G401.6 (cell line): ENCODE data around the gene VWF.
"Not testable (repeated sequence)": the region's sequence is repeated elsewhere in the genome, so short reads cannot be mapped to it uniquely, and the experiment has no call there.

ENCODE experiments used
- FAIRE-seq: peaks from 2 replicates; lab custom pipeline; 2012; peaks lifted over from hg19 to GRCh38; lab: Jason Lieb, UNC

The VWF gene

DNA sequence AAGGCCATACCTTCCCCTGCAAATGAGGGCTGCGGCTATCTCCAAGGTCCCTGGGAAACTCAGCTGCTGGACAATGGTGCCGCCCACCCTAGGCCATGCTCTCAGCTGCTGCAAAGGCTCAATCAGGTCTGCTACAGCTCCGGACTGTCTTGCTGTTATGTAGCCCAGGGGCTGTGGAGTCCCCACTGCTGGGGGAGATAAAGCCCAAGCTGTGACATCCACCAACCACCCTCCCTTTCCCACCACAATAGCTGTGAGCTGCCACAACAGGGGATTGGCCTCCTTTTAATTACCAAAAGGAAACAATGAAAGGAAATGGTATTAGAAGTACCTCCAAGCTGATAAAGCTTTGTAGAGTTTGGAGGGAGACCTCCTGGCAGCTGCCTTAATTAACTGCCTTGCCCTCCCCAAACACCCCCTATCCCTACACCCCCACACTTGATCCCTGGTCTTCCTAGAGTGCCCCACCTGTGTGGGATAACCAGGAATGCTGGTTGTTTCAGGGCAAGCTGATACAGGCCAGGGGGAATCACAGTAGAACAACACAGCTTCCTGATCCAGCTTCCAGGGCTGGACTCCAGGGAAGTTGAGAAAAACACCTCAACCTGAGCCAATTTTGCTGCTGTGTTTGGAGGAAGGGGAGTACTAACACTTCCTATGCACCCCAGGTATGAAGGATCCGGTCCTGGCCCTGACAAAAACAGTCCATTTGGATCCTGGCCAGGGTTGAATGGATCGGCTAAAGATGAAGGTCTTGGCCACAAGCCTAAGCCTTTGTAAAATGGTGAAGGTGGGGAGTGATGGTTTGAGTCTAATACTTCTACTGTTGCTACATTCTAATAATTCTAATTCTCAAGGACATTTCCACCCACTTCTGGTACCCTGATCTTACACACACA is at the start of gene VWF:
Gene VWF, minus strand, starts transcription at position 260 of the 899 bp plus-strand sequence. CDS start 1,474 bp downstream, outside the sequence.
- no peak for FAIRE-seq

GRCh38 chr12:6172862-6173261 is 48.4 kb upstream of the VWF start:
- FAIRE-seq: no peak

DNA sequence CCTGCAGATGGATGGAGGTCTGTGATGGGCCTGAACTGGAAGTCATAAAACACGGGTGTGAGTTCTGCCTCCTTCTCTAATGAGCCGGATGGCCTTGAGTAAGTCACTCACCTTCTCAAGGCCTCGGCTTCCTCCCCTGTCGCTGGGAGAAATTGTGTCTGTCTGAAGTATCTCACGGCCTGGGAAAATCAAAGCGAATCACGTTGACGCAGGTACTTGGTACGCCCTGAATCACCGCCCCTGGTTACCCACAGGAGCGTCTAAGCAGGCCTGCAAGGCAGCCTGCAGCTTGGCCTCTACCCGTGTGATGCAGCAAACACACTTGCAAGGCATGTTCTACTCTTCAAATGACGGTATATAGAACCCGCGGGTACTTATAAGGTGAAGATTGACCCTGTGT is 47.6 kb upstream of the VWF start:
- FAIRE-seq: no peak

- no peak for FAIRE-seq
These were observed 47.0 kb upstream of the VWF start for GRCh38 chr12:6171409-6172015.

GRCh38 chr12:6167327-6168280 is 43.1 kb upstream of the VWF start:
- no peak for FAIRE-seq

DNA sequence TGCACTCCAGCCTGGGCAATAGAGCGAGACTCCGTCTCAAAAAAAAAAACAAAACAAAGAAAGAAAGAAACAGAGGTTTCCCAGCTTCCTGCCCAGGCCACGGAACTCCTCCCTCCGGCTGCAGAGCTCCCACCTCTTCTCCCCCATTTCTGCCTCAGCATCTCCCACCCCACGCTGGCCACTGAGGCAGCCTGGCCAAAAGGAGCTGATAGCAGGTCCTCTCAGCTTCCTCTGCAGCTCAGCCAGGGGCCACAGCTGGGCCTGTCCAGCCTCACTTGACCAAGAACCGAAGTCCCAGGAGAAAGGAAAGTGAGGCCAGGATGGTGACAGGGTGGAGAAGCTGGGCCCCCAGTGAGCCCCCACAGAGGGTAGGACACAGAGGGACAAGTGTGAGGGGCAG is 42.3 kb upstream of the VWF start:
- no peak for FAIRE-seq

GRCh38 chr12:6165395-6165794 is 40.9 kb upstream of the VWF start:
- FAIRE-seq: no peak

DNA sequence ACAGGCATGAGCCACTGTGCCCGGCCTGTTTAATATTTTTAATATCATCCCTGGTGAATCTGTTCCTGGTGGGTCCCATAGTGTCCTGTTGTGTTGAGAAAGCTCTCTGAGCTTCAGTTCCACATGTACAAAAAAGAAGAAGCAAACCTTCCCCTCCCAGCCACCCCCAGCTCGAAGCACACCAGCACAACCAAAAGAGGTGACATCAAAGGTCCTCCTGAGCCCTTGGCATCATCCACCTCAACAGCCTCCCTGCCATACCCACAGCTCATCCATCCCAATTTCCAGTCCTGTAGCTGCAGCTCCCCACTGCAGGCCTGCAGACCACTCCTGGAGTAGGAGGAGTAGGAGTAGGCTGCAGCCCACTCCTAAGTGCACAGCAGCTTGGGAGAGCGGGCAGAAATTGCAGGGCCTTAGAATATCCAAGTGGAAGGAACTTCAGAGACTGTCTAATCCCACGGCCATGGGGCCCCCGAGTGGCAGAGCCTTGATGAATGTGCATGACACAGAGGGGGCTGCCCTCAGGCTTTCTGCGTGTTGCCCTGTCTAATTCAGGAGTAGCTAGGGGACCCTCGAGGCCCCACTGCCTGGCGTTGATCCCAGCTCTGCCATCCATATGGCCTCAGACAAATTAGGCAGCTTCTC is 39.1 kb upstream of the VWF start:
- no peak for FAIRE-seq

GRCh38 chr12:6161124-6161882 is 36.8 kb upstream of the VWF start:
- no peak for FAIRE-seq

GRCh38 chr12:6160049-6160649 is 35.7 kb upstream of the VWF start:
- FAIRE-seq: not testable (repeated sequence)

- not testable (repeated sequence) for FAIRE-seq
These were observed 34.9 kb upstream of the VWF start for GRCh38 chr12:6159166-6160011.

DNA sequence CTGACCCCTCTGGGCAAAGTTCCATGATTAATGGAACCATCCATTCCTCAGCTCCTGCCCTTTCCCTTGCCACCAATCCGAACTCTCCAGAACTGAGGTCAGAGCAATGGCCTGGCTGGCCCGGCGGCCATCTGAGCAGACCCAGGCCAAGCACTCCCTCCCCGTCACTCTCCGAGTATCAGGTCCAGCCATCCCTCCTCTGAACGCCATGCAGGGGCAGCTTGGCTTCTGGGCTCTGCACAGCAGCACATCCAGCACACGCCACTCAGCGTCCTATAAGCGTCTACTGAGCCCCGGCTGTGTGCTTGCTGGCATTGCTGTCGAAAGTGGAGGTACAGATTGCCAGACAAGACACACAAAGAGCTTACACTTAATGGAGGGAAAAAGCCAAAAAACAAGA is 34.3 kb upstream of the VWF start:
- FAIRE-seq: no peak

DNA sequence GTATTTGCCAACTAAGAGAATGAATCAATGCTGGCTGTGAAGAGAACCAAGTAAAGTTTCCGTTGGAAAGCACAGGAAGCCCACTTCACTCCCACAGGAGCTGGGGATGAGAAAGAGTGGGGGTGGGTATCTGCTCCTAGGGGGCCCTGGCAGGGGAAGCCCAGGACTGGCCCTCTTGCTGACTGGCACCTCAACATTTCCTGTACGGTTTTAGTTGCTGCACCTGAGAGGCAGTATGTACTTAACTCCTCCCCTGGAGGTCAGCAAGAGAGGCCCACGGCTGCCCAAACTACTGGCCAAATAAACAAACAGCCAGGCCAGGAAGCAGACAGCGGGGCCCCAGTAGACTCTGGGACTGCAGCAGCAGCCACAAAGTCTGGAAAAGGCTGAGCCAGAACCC is 33.8 kb upstream of the VWF start:
- no peak for FAIRE-seq

DNA sequence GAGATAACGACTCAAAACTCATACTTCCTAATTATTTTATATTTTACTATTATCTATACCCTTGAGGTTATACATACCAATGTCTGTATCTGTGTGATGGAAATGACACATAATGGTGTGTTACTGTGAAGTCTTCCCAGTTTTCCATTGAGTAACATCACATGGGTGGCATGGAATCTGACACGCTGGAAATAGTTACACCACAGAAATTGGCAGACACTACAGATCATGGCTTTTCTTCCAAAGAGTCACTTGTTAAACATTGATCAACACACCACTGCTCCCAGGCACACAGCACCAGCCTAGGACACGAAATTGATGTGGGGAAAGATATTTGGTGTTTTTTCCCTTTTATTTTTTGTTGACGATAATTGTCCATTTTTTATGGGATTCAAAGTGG is 33.0 kb upstream of the VWF start:
- FAIRE-seq: no peak

DNA sequence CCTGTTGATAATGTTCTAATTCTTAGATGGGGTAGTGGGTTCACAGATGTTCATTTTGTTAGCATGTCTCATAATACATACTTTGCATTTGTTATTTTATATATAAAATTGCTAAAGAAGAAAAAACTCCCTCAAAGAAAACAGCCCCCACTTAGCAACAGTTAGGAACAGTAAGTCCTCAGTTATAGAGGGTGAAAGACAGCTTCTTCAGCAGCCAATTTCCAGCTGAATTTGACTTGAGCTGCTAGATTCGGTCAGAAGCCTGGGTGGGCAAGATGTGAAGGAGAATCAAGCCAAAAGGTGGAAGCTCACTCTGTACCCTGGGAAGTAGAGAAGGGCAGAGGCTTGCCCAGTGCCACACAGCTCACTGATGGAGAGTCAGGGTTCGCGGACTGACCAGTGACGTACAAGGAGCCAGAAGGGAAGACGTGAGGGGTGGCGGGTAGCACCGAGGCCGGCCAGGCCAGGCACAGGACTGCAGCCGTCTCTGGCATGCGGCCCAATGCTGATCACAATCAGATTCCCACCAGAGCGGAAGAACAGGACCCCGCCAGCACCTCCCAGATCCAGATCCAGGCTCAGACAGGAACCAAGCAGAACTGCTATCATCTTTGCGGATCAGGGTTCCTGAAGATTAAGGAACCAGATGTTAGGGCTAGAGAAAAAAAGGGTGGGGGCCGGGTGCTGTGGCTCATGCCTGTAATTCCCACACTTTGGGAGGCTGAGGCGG is 30.4 kb upstream of the VWF start:
- no peak for FAIRE-seq

DNA sequence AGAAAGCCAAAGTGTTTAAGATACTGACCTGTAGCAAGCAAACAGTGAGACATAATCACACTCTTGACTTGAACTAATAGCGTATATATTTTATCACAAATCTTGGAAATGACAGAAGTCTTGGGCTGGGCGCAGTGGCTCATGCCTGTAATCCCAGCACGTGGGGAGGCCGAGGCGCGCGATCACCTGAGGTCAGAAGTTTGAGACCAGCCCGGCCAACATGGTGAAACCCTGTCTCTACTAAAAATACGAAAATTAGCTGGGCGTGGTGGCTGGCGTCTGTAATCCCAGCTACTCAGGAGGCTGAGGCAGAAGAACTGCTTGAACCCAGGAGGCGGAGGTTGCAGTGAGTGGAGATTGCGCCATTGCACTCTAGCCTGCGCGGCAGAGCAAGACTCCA is 24.3 kb upstream of the VWF start:
- not testable (repeated sequence) for FAIRE-seq

DNA sequence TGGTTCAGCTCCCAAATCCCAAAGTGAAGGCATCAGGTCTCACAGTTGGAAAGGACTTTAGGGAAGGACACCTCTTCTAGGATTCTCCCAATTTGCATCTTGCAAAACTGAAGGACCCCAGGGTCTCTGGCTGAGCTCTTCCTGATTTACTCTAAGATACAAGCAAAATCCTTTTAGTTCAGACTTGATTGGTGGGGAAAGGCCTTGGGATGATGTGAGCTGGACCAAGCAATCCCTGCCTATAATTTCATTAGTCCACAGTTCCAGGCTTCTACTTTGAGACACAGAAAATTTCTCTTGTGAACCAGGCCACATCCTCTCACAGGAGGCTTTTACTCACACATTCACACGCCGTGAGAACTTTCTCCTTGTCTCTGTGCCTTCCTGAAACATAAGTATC is 23.6 kb upstream of the VWF start:
- no peak for FAIRE-seq

DNA sequence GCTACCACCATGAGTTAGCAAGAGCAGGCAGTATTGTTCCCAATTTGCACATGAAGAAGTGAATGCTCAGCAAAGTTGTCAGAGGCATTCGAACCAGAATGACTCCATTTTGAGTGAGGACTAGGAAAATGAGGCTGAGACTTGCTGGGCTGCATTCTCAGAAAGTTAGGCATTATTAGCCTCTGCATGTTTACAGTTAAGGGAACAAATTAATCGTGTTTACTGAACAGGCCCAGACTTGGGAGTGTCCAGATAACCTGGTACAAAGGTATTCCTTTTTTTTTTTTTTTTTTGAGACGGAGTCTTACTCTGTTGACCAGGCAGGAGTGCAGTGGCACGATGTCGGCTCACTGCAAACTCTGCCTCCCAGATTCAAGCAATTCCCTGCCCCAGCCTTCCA is 22.5 kb upstream of the VWF start:
- no peak for FAIRE-seq

- no peak for FAIRE-seq
These were observed 22.0 kb upstream of the VWF start for GRCh38 chr12:6146509-6146908.
